K562 (cell line): Measurements from ENCODE around the gene STIL. TPM values are rescaled to one million over a fixed set of nuclear protein-coding genes. Genes with fewer than 3 reads are reported as not detected.

Experiments used
- AFF1 ChIP-seq, 2 experiments: fragments of 450-650 bp; IDR thresholded peaks; 2 replicates each; pipeline ENCODE4 v1.6.1; 2018; ENCODE audit warnings: mild to moderate bottlenecking in 2 of 2, low read depth in 1 of 2; ENCODE audit not compliant: partially characterized antibody in 2 of 2
- CBX2 ChIP-seq: fragments of 200-600 bp; sonication (generic); IDR thresholded peaks from one replicate; pipeline ENCODE4 v1.6.1; 2012; ENCODE audit warnings: mild to moderate bottlenecking, low read length, inconsistent platforms; ENCODE audit not compliant: insufficient read depth, poor library complexity, severe bottlenecking
- E2F5 ChIP-seq: sonication (generic); formaldehyde crosslinking; IDR thresholded peaks from 2 replicates; pipeline ENCODE4 v1.8.0; 2022; ENCODE audit warnings: mild to moderate bottlenecking, missing genetic modification reagents
- FOS ChIP-seq: IDR thresholded peaks from 3 replicates; pipeline ENCODE4 v1.6.1; 2011; ENCODE audit not compliant: insufficient read length; ENCODE audit errors: extremely low read depth
- HES1 ChIP-seq: fragments of 450-650 bp; IDR thresholded peaks from 2 replicates; pipeline ENCODE4 v1.6.1; 2016; ENCODE audit warnings: low read depth, mild to moderate bottlenecking, moderate library complexity
- HMG20A ChIP-seq: fragments of 450-650 bp; formaldehyde crosslinking; conservative IDR thresholded peaks from 2 replicates; pipeline ENCODE4 v1.4.0; 2020; ENCODE audit warnings: mild to moderate bottlenecking, mixed read lengths
- HNRNPUL1 ChIP-seq: fragments of 200-400 bp; formaldehyde crosslinking; IDR thresholded peaks from 2 replicates; pipeline ENCODE4 v1.6.1; 2017; ENCODE audit warnings: low read length
- ID3 ChIP-seq, 2 experiments: fragments of 250-450 bp in 1 of 2; fragments of 450-650 bp in 1 of 2; sonication (Bioruptor Pico) in 1 of 2; IDR thresholded peaks; 2 replicates each; pipeline versions ENCODE4 v1.6.1 to v1.8.0; 2016 to 2021; ENCODE audit warnings: mild to moderate bottlenecking in 2 of 2, moderate library complexity in 2 of 2, missing compliant biosample characterization in 1 of 2, missing genetic modification characterization in 1 of 2
- MAFG ChIP-seq: fragments of 450-650 bp; conservative IDR thresholded peaks from 2 replicates; pipeline ENCODE4 v1.6.1; 2016; ENCODE audit warnings: missing genetic modification characterization, missing compliant biosample characterization
- TFAP4 ChIP-seq: sonication (generic); formaldehyde crosslinking; IDR thresholded peaks from 2 replicates; pipeline ENCODE4 v1.8.0; 2022; ENCODE audit warnings: missing genetic modification reagents, mild to moderate bottlenecking, moderate library complexity, borderline replicate concordance
- TOE1 ChIP-seq, 2 experiments: fragments of 450-650 bp in 1 of 2; sonication (generic) in 1 of 2; formaldehyde crosslinking in 1 of 2; IDR thresholded peaks; 2 replicates each; pipeline versions ENCODE4 v1.7.1 to v1.8.0; 2016 to 2022; ENCODE audit warnings: borderline replicate concordance in 2 of 2, mild to moderate bottlenecking in 2 of 2, antibody characterized with exemption in 1 of 2, inconsistent platforms in 1 of 2, low read depth in 1 of 2, missing genetic modification reagents in 1 of 2, moderate library complexity in 1 of 2
- ZNF217 ChIP-seq: sonication (generic); formaldehyde crosslinking; IDR thresholded peaks from 2 replicates; pipeline ENCODE4 v1.8.0; 2022; ENCODE audit warnings: mild to moderate bottlenecking, missing genetic modification reagents
- ZNF280B ChIP-seq: fragments of 250-450 bp; sonication (Bioruptor Pico); IDR thresholded peaks from 2 replicates; pipeline ENCODE4 v1.5.1; 2021; ENCODE audit warnings: mild to moderate bottlenecking
- ZNF668 ChIP-seq: fragments of 250-450 bp; sonication (Bioruptor Pico); IDR thresholded peaks from 2 replicates; pipeline ENCODE4 v1.8.0; 2022; ENCODE audit warnings: mild to moderate bottlenecking, inconsistent platforms
- polyA plus RNA-seq, 8 experiments: library from polyadenylated mRNA; depleted of rRNA in 4 of 8; stranded (reverse) in 5 of 8; unstranded in 3 of 8; fragments of >200 nt; fragmentation: Nextera tagmentation in 2 of 8; fragmentation: Illumina TruSeq in 1 of 8; extraction: Ambion mirVana in 2 of 8; extraction: Trizol in 1 of 8; gene quantifications; 2 replicates each; pipeline versions ENCODE4 v1.2.1 to v1.2.3, GENCODE V29; 2011 to 2014; ENCODE audit warnings: inconsistent platforms in 1 of 8, missing spikeins in 1 of 8
- total RNA-seq, 7 experiments: library from RNA; depleted of rRNA in 6 of 7; stranded (reverse); fragments of >200 nt in 6 of 7; fragmentation: Illumina TruSeq in 2 of 7; extraction: Trizol in 2 of 7; gene quantifications; 2 replicates each; pipeline versions ENCODE4 v1.2.1 to v1.2.3, GENCODE V29; 2011 to 2021; ENCODE audit warnings: low replicate concordance in 1 of 7

Gene STIL
- total and polyA plus RNA-seq, 9 of the 15 experiments (the other 6 are each of a cell fraction or from before 2014, with no cell fraction given), result 10.5 to 77.4 (median 39.6) TPM

GRCh38 chr1:47313915-47314664 is at the start of gene STIL (continued):
- TF ChIP-seq E2F5 (no peak; the same call in 1 of the 2 replicates), AFF1 (IDR thresholded peaks at IDR 0.05; ENCODE audit: low read depth in 1 of 2, partially characterized antibody in 2 of 2) (peak; percentile 65 to 70), TOE1 (IDR thresholded peaks at IDR 0.05; ENCODE audit: borderline replicate concordance) (0 out of 2 replicates have a peak, but pooled peaks have one; percentile 21), TOE1 (CRISPR knock-in tag; IDR thresholded peaks at IDR 0.05; ENCODE audit: borderline replicate concordance, low read depth) (no peak; the same call in 1 of the 2 replicates), FOS (peak; percentile 96), MAFG (tag) (peak; percentile 31; the same call in 1 of the 2 replicates), TFAP4 (CRISPR knock-in tag) (peak; percentile 69; the same call in 1 of the 2 replicates), ZNF280B (CRISPR knock-in tag) (no peak), ZNF217 (CRISPR knock-in tag) (no peak), ID3 (CRISPR knock-in tag; IDR thresholded peaks at IDR 0.05) (no peak), ID3 (tag; IDR thresholded peaks at IDR 0.05) (no peak), HES1 (0 out of 2 replicates have a peak, but pooled peaks have one; percentile 10), HNRNPUL1 (no peak), ZNF668 (CRISPR knock-in tag) (no peak), CBX2 (no peak), HMG20A (CRISPR knock-in tag) (no peak)
